DMS 273 (cell line): ENCODE results near the gene GAL3ST2.
A peak's percentile ranks its signal among the peaks of the same experiment; 100 is the strongest.

Source experiments
- DNase-seq: peaks from one replicate; lab custom pipeline; 2025; ENCODE audit not compliant: unreplicated experiment; lab: John Stamatoyannopoulos, UW

GAL3ST2 gene

GRCh38 chr2:241842620-241843211 lies 66.1 kb downstream of the GAL3ST2 start:
- no peak for DNase-seq

GRCh38 chr2:241843321-241844065 lies 66.9 kb downstream of the GAL3ST2 start:
- no peak for DNase-seq

- peak; percentile 78 for DNase-seq
Observed at GRCh38 chr2:241844066-241844728, 67.6 kb downstream of the GAL3ST2 start.

GRCh38 chr2:241844831-241845578 lies 68.4 kb downstream of the GAL3ST2 start:
- no peak for DNase-seq

- DNase-seq, result no peak
Observed at GRCh38 chr2:241846406-241846805, 69.8 kb downstream of the GAL3ST2 start.

- no peak for DNase-seq
Observed at GRCh38 chr2:241848761-241849615, 72.4 kb downstream of the GAL3ST2 start.

GRCh38 chr2:241849616-241850543 lies 73.3 kb downstream of the GAL3ST2 start:
- DNase-seq, result no peak

GRCh38 chr2:241850544-241851324 lies 74.1 kb downstream of the GAL3ST2 start:
- DNase-seq, result no peak

GRCh38 chr2:241851325-241852115 lies 74.9 kb downstream of the GAL3ST2 start:
- no peak for DNase-seq

GRCh38 chr2:241852116-241852980 lies 75.7 kb downstream of the GAL3ST2 start:
- DNase-seq, result no peak

- DNase-seq, result no peak
Observed at GRCh38 chr2:241852981-241853631, 76.5 kb downstream of the GAL3ST2 start.
